Testis (tissue), 2 donors: ENCODE measurements around the gene PSMA3.

Experiments
- POLR2A ChIP-seq: fragments of 450-650 bp; IDR thresholded peaks from one replicate; pipeline ENCODE4 v1.6.1; 2017; ENCODE audit warnings: antibody characterized with exemption, mild to moderate bottlenecking, moderate library complexity
- TF ChIP-seq, protein P1 (sequence below), 3 experiments: fragments of 450-650 bp in 2 of 3; fragments of 200-600 bp in 1 of 3; sonication (generic) in 1 of 3; IDR thresholded peaks; one replicate each; pipeline ENCODE4 v1.5.1; 2016 to 2019; ENCODE audit warnings: antibody characterized with exemption in 3 of 3, mild to moderate bottlenecking in 2 of 3, moderate library complexity in 1 of 3

DNA sequence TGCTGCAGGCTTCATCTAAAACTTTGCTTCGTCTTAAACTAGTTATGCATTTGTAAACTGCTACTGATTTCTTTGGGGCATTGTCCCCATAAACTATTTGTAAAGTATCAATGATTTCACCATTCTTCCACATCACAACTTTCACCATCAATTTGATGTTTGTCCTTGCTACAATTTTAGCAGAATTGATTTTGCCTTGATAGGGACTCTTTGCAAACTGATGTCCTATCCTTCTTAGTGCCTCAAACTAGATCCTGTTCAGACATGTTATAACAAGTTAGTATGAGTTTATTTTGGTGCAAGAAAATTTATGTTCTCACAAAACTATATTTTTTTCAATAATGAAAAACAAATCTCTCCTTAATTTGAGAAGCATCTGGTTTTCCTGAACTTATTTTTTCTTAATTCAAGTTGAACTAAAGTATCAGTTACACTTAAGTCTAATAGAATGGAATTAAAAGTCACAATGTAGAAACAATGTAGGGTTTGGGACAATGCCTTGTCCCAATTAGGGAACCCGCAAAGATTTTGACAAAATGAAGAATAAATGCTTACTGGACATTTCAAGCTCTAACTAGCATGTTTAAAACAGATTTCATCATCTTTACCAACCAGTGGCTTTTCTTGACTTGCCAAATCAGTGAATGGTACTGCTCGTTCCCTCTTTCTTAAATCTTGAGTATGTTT lies 43.6 kb downstream of the PSMA3 start:
- TF ChIP-seq, protein P1, sequence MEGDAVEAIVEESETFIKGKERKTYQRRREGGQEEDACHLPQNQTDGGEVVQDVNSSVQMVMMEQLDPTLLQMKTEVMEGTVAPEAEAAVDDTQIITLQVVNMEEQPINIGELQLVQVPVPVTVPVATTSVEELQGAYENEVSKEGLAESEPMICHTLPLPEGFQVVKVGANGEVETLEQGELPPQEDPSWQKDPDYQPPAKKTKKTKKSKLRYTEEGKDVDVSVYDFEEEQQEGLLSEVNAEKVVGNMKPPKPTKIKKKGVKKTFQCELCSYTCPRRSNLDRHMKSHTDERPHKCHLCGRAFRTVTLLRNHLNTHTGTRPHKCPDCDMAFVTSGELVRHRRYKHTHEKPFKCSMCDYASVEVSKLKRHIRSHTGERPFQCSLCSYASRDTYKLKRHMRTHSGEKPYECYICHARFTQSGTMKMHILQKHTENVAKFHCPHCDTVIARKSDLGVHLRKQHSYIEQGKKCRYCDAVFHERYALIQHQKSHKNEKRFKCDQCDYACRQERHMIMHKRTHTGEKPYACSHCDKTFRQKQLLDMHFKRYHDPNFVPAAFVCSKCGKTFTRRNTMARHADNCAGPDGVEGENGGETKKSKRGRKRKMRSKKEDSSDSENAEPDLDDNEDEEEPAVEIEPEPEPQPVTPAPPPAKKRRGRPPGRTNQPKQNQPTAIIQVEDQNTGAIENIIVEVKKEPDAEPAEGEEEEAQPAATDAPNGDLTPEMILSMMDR (IDR thresholded peaks at IDR 0.05) = no peak
- no peak for TF ChIP-seq POLR2A
